ENCODE results near the gene ARHGEF28.

The ARHGEF28 gene

GRCh38 chr5:73745836-73746235 lies 119.8 kb downstream of the ARHGEF28 start:
- TF ChIP-seq POLR2A (IDR thresholded peaks at IDR 0.05; ENCODE audit: extremely low read depth, insufficient read length) (no peak), MYC (IDR thresholded peaks at IDR 0.05; ENCODE audit: low read depth, low read length) (no peak)
- TF ChIP-seq, protein P1, sequence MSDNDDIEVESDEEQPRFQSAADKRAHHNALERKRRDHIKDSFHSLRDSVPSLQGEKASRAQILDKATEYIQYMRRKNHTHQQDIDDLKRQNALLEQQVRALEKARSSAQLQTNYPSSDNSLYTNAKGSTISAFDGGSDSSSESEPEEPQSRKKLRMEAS (IDR thresholded peaks at IDR 0.05; ENCODE audit: low read depth, low read length), result no peak
- TF ChIP-seq, protein P2, sequence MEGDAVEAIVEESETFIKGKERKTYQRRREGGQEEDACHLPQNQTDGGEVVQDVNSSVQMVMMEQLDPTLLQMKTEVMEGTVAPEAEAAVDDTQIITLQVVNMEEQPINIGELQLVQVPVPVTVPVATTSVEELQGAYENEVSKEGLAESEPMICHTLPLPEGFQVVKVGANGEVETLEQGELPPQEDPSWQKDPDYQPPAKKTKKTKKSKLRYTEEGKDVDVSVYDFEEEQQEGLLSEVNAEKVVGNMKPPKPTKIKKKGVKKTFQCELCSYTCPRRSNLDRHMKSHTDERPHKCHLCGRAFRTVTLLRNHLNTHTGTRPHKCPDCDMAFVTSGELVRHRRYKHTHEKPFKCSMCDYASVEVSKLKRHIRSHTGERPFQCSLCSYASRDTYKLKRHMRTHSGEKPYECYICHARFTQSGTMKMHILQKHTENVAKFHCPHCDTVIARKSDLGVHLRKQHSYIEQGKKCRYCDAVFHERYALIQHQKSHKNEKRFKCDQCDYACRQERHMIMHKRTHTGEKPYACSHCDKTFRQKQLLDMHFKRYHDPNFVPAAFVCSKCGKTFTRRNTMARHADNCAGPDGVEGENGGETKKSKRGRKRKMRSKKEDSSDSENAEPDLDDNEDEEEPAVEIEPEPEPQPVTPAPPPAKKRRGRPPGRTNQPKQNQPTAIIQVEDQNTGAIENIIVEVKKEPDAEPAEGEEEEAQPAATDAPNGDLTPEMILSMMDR (IDR thresholded peaks at IDR 0.05; ENCODE audit: low read depth, low read length), result no peak
- no peak overlapping the region for H3K4me3 ChIP-seq (ENCODE audit: low read depth, low read length)
- DNase-seq (ENCODE audit: low read depth), result no peak

- TF ChIP-seq POLR2A (IDR thresholded peaks at IDR 0.05; ENCODE audit: extremely low read depth, insufficient read length), result no peak
- TF ChIP-seq MYC (IDR thresholded peaks at IDR 0.05; ENCODE audit: low read depth, low read length), result no peak
- TF ChIP-seq, protein P2 (IDR thresholded peaks at IDR 0.05; ENCODE audit: low read depth, low read length), result no peak
- TF ChIP-seq, protein P1 (IDR thresholded peaks at IDR 0.05; ENCODE audit: low read depth, low read length), result no peak
- DNase-seq (ENCODE audit: low read depth), result no peak
Measured at GRCh38 chr5:73746608-73747007, 120.6 kb downstream of the ARHGEF28 start.

GRCh38 chr5:73747696-73748380 lies 121.8 kb downstream of the ARHGEF28 start:
- TF ChIP-seq, protein P1 (IDR thresholded peaks at IDR 0.05; ENCODE audit: low read depth, low read length), result no peak
- TF ChIP-seq POLR2A (IDR thresholded peaks at IDR 0.05; ENCODE audit: extremely low read depth, insufficient read length) (no peak), MYC (IDR thresholded peaks at IDR 0.05; ENCODE audit: low read depth, low read length) (no peak)
- TF ChIP-seq, protein P2 (IDR thresholded peaks at IDR 0.05; ENCODE audit: low read depth, low read length), result no peak

More at GRCh38 chr5:73746608-73747007, 120.6 kb downstream of the ARHGEF28 start:
- H3K4me3 ChIP-seq (ENCODE audit: low read depth, low read length), result no peak overlapping the region

GRCh38 chr5:73748510-73749400 lies 122.8 kb downstream of the ARHGEF28 start:
- peak; percentile 87 for DNase-seq (ENCODE audit: low read depth)
- no peak overlapping the region for H3K4me3 ChIP-seq (ENCODE audit: low read depth, low read length)

More at GRCh38 chr5:73747696-73748380, 121.8 kb downstream of the ARHGEF28 start:
- H3K4me3 ChIP-seq (ENCODE audit: low read depth, low read length), result no peak overlapping the region
- DNase-seq (ENCODE audit: low read depth), result no peak

More at GRCh38 chr5:73748510-73749400, 122.8 kb downstream of the ARHGEF28 start:
- TF ChIP-seq, protein P1 (IDR thresholded peaks at IDR 0.05; ENCODE audit: low read depth, low read length), result no peak
- no peak for TF ChIP-seq POLR2A (IDR thresholded peaks at IDR 0.05; ENCODE audit: extremely low read depth, insufficient read length)
- TF ChIP-seq, protein P2 (IDR thresholded peaks at IDR 0.05; ENCODE audit: low read depth, low read length), result no peak
- TF ChIP-seq MYC (IDR thresholded peaks at IDR 0.05; ENCODE audit: low read depth, low read length), result no peak

All from NB4 (cell line).